ENCODE measurements around the gene TAGAP.

- TF ChIP-seq, protein P1, sequence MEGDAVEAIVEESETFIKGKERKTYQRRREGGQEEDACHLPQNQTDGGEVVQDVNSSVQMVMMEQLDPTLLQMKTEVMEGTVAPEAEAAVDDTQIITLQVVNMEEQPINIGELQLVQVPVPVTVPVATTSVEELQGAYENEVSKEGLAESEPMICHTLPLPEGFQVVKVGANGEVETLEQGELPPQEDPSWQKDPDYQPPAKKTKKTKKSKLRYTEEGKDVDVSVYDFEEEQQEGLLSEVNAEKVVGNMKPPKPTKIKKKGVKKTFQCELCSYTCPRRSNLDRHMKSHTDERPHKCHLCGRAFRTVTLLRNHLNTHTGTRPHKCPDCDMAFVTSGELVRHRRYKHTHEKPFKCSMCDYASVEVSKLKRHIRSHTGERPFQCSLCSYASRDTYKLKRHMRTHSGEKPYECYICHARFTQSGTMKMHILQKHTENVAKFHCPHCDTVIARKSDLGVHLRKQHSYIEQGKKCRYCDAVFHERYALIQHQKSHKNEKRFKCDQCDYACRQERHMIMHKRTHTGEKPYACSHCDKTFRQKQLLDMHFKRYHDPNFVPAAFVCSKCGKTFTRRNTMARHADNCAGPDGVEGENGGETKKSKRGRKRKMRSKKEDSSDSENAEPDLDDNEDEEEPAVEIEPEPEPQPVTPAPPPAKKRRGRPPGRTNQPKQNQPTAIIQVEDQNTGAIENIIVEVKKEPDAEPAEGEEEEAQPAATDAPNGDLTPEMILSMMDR (IDR thresholded peaks at IDR 0.05): no peak
- no peak for TF ChIP-seq EZH2 (IDR thresholded peaks at IDR 0.05; ENCODE audit: borderline replicate concordance, insufficient read depth, low read depth, low read length, poor library complexity, severe bottlenecking)
Observed at GRCh38 chr6:159075506-159076228, 30.9 kb upstream of the TAGAP start.
